ENCODE measurements around the gene ADPRHL1. TPM values are rescaled to one million over a fixed set of nuclear protein-coding genes. Genes with fewer than 3 reads are reported as not detected.

Gene ADPRHL1
- total and polyA plus RNA-seq, 7 donors, result 1.2 to 7.8 (median 4.2) TPM

DNA sequence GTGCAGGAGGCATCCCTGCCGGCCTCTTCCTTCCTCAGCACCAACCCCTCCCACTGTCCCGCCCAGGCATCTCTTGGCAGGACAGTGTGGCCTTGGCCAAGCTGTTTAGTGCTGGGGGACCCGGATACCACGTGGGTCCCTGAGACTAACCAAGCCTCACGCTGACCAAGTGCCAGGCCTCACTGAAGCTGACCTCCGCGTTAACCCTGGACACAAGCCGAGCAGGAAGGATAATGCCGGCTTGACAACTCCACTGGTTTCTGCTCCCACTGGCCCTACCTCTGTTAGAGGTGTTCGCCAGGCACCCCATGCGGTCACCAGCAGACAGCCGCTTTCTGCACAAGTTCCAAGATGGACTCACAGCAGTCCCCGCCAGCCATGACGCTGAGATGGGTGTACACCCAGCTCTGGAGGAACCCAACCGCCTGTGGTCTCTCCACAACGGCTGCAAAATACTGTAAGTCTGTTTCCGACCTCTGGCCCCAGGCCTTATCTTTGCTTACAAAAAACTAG, 101.7 kb downstream of the ADPRHL1 start:
- Histone ChIP-seq H3K9me3 (no peaks in the 10 kb centered on the region), H3K4me3 (no peak overlapping the region), H3K27me3 (no peaks in the 10 kb centered on the region), H3K27ac (no peak overlapping the region), H3K36me3 (peaks cover 0 to 34% (median 7%) of the 10 kb centered on the region in 4 donors), H3K4me1 (no peaks in the 10 kb centered on the region)
- WGBS, 2 donors, result 84 to 85% methylated on average over 17 of the region's 17 CpGs
- intact Hi-C loops (cut with DNase I), result no loop called here
- TF ChIP-seq CTCF (IDR thresholded peaks at IDR 0.05) (no peak), EP300 (IDR thresholded peaks at IDR 0.05) (no peak), POLR2A (IDR thresholded peaks at IDR 0.05) (no peak), POLR2AphosphoS5 (IDR thresholded peaks at IDR 0.05) (no peak)
- peak; percentile 54 for DNase-seq

GRCh38 chr13:113350938-113351335, 102.4 kb downstream of the ADPRHL1 start:
- 94 to 95% methylated on average over 20 of the region's 20 CpGs for WGBS, 2 donors
- intact Hi-C loops (cut with DNase I), result no loop called here
- Histone ChIP-seq H3K4me3 (no peak overlapping the region), H3K27ac (no peak overlapping the region), H3K4me1 (no peaks in the 10 kb centered on the region), H3K36me3 (peaks cover 0 to 34% (median 7%) of the 10 kb centered on the region in 4 donors), H3K9me3 (no peaks in the 10 kb centered on the region), H3K27me3 (no peaks in the 10 kb centered on the region)
- no peak for DNase-seq
- TF ChIP-seq EP300 (IDR thresholded peaks at IDR 0.05), result no peak
- no peak for TF ChIP-seq POLR2AphosphoS5 (IDR thresholded peaks at IDR 0.05)
- no peak for TF ChIP-seq POLR2A (IDR thresholded peaks at IDR 0.05)
- TF ChIP-seq CTCF (IDR thresholded peaks at IDR 0.05), result no peak

DNA sequence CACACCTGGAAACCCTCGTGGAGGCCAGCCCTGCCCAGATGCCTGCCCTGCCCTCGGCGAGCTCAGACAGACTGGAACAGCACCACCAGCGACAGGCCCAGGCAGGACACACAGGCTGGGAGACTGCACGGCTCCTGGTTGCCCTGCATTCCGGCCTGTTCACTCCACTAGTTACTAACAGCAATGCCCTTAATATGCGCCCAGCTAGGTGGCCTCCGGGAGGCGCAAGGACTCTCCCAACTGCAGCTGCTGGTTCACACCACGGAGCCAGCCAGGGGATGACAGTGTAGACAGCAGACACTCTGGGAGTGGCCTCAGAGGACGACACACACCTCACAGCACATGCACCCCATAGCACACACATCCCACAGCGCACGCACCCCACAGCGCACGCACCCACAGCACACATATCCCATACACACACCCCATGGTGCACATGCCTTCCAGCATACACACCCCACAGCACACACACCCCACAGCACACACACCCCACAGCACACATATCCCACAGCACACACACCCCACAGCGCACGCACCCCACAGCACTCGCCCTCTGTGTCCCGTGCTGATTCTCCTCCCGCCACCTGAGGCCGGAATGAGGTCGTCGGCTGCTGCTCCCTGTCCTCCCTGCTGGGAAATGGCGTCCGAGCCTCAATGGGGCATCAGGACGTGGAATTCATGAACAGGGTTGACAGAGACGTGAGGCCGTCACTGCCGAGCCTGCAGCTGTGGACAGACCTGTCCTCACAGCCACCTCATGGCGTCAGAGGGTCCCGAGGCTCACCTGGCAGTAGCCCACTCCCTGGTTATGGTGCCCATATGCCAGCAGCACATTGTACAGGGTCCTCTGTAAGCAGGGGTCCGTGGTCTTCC, 103.0 kb downstream of the ADPRHL1 start:
- Histone ChIP-seq H3K4me3 (no peak overlapping the region), H3K4me1 (no peaks in the 10 kb centered on the region), H3K9me3 (no peaks in the 10 kb centered on the region), H3K36me3 (peaks cover 0 to 36% (median 7%) of the 10 kb centered on the region in 4 donors), H3K27ac (no peak overlapping the region), H3K27me3 (no peaks in the 10 kb centered on the region)
- peak; percentile 30 for DNase-seq
- TF ChIP-seq POLR2AphosphoS5 (IDR thresholded peaks at IDR 0.05) (no peak), POLR2A (IDR thresholded peaks at IDR 0.05) (no peak), CTCF (IDR thresholded peaks at IDR 0.05) (no peak), EP300 (IDR thresholded peaks at IDR 0.05) (no peak)
- intact Hi-C loops (cut with DNase I), result no loop called here
- 87 to 89% methylated on average over 32 of the region's 32 CpGs for WGBS, 2 donors

Small RNAs within 50 kb of the gene (small RNA-seq; reads per million reads assigned to genes)
- 0 reads per million in 3 donors for gene RNU1-16P

Other genes starting within 250 kb of the ADPRHL1 start
- 10 to 100 TPM; 44.1 to 70.9 (median 54.8) TPM for gene PCID2, start 244.8 kb downstream of the ADPRHL1 start, total RNA-seq
- gene PCID2, start 244.8 kb downstream of the ADPRHL1 start, polyA plus RNA-seq, result 10 to 100 TPM; 18.0 to 32.5 (median 22.4) TPM
- 100 to 1,000 TPM in 1 of 4 donors, 10 to 100 TPM in 3; 72.6 to 115 (median 80.7) TPM for gene CUL4A, start 243.9 kb downstream of the ADPRHL1 start, total RNA-seq
- 10 to 100 TPM; 22.2 to 38.5 (median 22.2) TPM for gene CUL4A, start 243.9 kb downstream of the ADPRHL1 start, polyA plus RNA-seq
- gene LAMP1, start 156.2 kb downstream of the ADPRHL1 start, total RNA-seq, result 10 to 100 TPM; 77.3 to 91.0 (median 87.5) TPM
- 100 to 1,000 TPM in 1 of 3 donors, 10 to 100 TPM in 2; 20.4 to 125 (median 62.7) TPM for gene LAMP1, start 156.2 kb downstream of the ADPRHL1 start, polyA plus RNA-seq
- gene GRTP1, start 89.4 kb downstream of the ADPRHL1 start, total RNA-seq, result 1 to 10 TPM; 6.7 to 9.9 (median 8.3) TPM
- 10 to 100 TPM; 29.3 to 52.5 (median 39.6) TPM for gene GRTP1, start 89.4 kb downstream of the ADPRHL1 start, polyA plus RNA-seq
- gene DCUN1D2, start 37.2 kb upstream of the ADPRHL1 start, total RNA-seq, result 10 to 100 TPM; 20.6 to 33.0 (median 27.6) TPM
- 10 to 100 TPM in 1 of 3 donors, 1 to 10 TPM in 2; 6.6 to 10.2 (median 7.9) TPM for gene DCUN1D2, start 37.2 kb upstream of the ADPRHL1 start, polyA plus RNA-seq
- gene TFDP1, start 131.3 kb upstream of the ADPRHL1 start, total RNA-seq, result 10 to 100 TPM; 26.5 to 46.0 (median 33.8) TPM
- gene TFDP1, start 131.3 kb upstream of the ADPRHL1 start, polyA plus RNA-seq, result 10 to 100 TPM; 40.2 to 57.1 (median 54.6) TPM
- gene ATP4B, start 204.7 kb upstream of the ADPRHL1 start, total RNA-seq, result not detected
- gene ATP4B, start 204.7 kb upstream of the ADPRHL1 start, polyA plus RNA-seq, result not detected
- gene GRK1, start 213.7 kb upstream of the ADPRHL1 start, total RNA-seq, result under 1 TPM in 1 of 4 donors, not detected in 3; 0.28 TPM
- under 1 TPM in 1 of 3 donors, not detected in 2; 0.10 TPM for gene GRK1, start 213.7 kb upstream of the ADPRHL1 start, polyA plus RNA-seq

All from sigmoid colon (tissue), 7 donors.